Activated CD8-positive, alpha-beta memory T cell treated with anti-CD3 and anti-CD28 coated beads, Interleukin-2, amount 50 U/mL, for 4 hours (primary cell): ENCODE results near the gene EHBP1.

Experiments
- DNase-seq: peaks from one replicate; pipeline ENCODE4 v3.0.0-alpha.2; 2020

EHBP1 gene

GRCh38 chr2:63093502-63093901 is 388.0 kb downstream of the EHBP1 start:
- no peak for DNase-seq
